ENCODE measurements around the gene CNTNAP2.

DNA sequence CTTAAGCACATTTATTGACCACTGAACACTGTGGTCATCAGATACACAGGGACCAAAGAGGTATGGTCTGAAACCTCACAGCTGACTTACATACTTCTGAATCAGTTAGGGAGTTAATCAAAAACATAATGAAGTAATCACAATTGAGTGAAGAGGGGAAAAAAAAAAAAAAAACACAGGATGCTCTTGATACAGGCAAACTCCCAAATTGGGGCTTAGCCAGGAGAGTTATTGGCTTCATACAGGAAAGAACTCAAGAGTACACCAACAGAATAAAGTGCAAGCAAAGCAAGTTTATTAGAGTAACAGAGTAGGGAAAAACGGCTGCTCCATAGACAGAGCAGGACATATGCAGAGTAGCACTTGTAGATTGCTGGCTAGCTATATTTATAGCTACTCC is 917.0 kb downstream of the CNTNAP2 start:
- TF ChIP-seq TARDBP (IDR thresholded peaks at IDR 0.05) (no peak), FOXK2 (IDR thresholded peaks at IDR 0.05) (no peak), SUZ12 (IDR thresholded peaks at IDR 0.05) (no peak), HDGF (IDR thresholded peaks at IDR 0.05; ENCODE audit: borderline replicate concordance) (no peak), BHLHE40 (IDR thresholded peaks at IDR 0.05; ENCODE audit: borderline replicate concordance) (no peak), SP1 (IDR thresholded peaks at IDR 0.05) (no peak), FOXA1 (IDR thresholded peaks at IDR 0.05) (no peak), LEF1 (IDR thresholded peaks at IDR 0.05; ENCODE audit: borderline replicate concordance) (no peak), ZNF384 (IDR thresholded peaks at IDR 0.05) (no peak)
- TF ChIP-seq, protein P1, sequence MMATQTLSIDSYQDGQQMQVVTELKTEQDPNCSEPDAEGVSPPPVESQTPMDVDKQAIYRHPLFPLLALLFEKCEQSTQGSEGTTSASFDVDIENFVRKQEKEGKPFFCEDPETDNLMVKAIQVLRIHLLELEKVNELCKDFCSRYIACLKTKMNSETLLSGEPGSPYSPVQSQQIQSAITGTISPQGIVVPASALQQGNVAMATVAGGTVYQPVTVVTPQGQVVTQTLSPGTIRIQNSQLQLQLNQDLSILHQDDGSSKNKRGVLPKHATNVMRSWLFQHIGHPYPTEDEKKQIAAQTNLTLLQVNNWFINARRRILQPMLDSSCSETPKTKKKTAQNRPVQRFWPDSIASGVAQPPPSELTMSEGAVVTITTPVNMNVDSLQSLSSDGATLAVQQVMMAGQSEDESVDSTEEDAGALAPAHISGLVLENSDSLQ (IDR thresholded peaks at IDR 0.05): no peak
